Occipital lobe (tissue), 2 donors: ENCODE measurements around the gene ZNF592. TPM values are rescaled to one million over a fixed set of nuclear protein-coding genes. Genes with fewer than 3 reads are reported as not detected.
A peak's percentile ranks its signal among the peaks of the same experiment; 100 is the strongest.
"Not testable (repeated sequence)": the region's sequence is repeated elsewhere in the genome, so short reads cannot be mapped to it uniquely, and the experiment has no call there.

ENCODE experiments used
- DNase-seq: peaks from one replicate; lab custom pipeline; 2025; lab: John Stamatoyannopoulos, UW
- total RNA-seq: library from RNA; depleted of rRNA; stranded (reverse); fragments of >200 nt; gene quantifications from one replicate; pipeline ENCODE4 v1.2.3, GENCODE V29; 2014

Gene ZNF592
- total RNA-seq, 1 donor from 2014 or later, result 6.4 TPM

- DNase-seq, result no peak
These were observed 7.3 kb upstream of the ZNF592 start for GRCh38 chr15:84741121-84741520.

- peak; percentile 77 for DNase-seq
These were observed 747 bp upstream of the ZNF592 start for GRCh38 chr15:84747416-84748273.

- DNase-seq, result no peak
These were observed 959 bp downstream of the ZNF592 start for GRCh38 chr15:84749111-84749991.

DNA sequence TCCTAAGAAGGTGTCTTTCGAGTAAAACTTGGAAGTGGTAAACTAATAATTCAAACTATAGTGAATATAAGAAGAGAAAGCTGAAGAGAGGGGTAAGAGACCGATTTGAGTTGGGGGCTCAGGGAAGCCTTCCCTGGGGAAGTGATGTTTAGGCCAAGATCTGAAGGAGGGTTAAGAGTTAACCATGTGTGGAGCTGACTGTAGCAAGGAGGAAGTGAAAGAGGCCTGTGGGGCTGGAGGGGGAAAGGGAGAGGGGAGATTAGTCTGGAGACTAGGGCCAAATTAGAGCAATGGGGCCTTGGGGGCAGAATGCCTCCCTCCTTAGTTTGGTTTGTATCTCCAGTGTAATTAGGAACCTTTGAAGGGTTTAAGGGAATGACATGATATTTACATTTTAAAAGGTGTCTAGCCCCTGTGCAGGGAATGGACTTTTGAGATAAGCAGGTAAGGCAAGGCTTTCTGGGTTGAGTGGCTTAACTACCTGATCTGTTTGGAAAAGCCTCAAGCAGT is 2.2 kb downstream of the ZNF592 start:
- no peak for DNase-seq

GRCh38 chr15:84751721-84752120 is 3.3 kb downstream of the ZNF592 start:
- DNase-seq, result not testable (repeated sequence)

- DNase-seq, result no peak
These were observed 3.8 kb downstream of the ZNF592 start for GRCh38 chr15:84752195-84752594.

- no peak for DNase-seq
These were observed 4.3 kb downstream of the ZNF592 start for GRCh38 chr15:84752700-84753099.

DNA sequence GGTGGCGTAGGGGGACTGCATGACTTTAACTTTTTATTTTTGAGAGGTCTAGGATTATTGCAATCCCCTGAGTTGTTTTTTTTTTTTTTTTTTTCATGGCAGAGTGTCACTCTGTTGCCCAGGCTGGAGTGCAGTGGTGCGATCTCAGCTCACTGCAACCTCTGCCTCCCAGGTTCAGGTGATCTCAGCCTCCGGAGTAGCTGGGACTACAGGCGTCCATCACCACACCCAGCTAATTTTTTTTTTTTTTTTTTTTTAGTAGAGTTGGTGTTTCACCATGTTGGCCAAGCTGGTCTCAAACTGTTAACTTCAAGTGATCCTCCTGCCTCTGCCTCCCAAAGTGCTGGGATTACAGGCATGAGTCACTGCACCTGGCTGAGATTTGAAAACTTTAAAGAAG is 6.5 kb downstream of the ZNF592 start:
- DNase-seq, result not testable (repeated sequence)

DNA sequence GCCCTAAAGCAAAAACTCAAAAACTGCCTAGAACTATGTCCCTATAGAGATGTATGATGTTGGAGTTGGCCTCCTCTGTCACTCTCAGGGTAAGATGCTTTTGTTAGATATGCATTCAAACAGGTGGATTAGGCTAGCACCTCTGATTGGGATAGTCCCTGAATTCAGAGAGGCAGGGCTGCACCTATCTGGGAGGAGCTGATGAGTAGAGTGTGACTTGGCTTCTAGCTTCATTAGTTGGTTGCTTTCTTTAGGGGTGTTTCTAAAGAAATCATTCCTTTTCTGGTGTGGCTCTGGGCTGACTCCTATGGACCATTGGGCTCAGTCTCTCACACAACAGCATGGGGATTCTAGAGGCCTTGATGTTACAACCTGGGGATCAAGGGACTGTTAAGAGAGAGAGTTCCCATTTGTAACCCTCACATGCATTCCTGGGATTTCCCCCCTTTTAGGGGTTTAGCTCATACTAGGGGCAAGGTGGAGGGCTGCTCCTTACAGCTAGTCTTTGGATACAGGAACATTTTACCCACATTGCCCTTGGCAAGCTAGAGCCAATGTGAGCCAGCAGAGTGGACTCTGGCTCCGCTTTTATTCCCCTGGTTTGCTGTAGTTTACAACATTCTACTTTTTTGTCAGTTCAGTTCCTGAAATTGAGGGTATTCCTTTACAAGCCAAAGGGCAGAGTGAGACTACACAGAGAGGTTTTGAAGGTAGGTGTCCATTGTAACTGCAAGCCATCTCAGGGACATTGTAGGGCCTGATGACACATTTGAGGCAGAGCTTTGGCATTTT is 7.5 kb downstream of the ZNF592 start:
- DNase-seq, result no peak

DNA sequence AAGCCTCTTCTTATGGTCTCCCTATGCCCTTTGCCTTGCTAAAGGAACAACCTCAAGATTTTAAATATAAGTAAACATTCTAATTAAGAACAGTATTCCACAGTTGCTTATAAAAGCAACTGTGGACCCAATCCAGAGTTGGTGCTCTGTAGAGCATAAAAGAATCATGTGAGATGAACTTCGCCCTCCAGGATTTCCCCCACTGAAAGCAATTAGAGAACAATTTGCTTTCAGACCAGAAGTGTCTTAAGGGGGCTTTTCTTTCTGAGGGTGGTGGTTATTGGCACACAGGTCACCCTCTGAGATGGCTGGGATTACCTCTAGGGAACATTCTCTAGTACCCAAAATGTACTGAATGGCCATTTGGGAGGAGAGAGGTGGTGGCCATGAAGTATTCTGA is 10.6 kb downstream of the ZNF592 start:
- DNase-seq, result no peak

DNA sequence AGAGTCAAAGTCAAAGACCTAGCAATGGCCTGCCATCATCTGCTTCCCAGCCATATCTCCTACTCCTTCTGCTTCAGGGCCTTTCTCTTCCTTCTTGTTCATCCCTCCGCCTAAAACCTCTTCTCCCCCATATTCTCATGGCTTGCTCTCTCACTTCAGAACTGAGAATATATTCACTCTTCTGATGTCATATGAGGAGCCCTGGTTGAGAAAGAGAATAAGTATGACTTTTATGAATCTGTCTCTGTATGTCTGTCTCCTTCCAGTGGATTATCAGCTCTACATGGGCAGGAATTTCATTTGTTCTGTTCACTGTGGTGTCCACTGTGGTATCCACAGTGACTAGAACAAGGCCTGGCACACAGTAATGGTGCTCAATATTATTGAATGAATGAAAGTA is 11.8 kb downstream of the ZNF592 start:
- DNase-seq, result no peak

GRCh38 chr15:84761607-84762131 is 13.3 kb downstream of the ZNF592 start:
- DNase-seq, result no peak

GRCh38 chr15:84762840-84763572 is 14.6 kb downstream of the ZNF592 start:
- DNase-seq, result no peak

DNA sequence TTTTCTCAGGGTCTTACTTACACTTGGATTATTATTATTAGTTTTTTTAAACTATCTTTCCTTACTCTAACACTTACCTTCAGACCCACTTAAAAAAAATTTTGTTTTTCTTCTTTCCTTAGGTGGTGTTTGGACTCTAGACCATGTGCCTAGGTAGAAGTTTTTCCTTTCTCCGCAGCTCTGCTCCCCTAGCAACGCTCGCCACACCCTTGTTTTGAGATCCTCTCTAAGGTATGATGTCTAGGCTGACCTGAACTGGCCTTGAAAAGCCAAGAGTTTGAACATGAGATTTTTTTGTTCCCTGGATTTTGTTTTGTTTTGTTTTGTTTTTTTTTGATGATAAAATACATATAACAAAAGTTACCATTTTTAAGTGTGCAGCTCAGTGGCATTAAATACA is 16.2 kb downstream of the ZNF592 start:
- DNase-seq, result no peak

DNA sequence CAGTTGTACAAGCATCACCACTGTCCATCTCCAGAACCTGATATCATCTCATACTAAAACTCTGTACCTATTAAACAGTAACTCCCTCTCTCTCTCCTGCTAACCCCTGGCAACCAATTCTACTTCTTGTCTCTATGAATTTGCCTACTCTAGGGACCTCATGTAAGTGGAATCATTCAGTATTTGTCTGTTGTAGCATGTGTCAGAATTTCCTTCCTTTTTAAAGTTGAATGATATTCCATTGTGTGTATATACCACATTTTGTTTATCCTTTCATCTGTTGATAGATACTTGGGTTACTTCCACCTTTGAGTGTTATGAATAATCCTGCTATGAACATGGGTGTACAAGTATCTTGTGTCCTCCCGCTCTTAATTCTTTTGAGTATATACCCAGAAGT is 16.6 kb downstream of the ZNF592 start:
- no peak for DNase-seq

- no peak for DNase-seq
These were observed 17.3 kb downstream of the ZNF592 start for GRCh38 chr15:84765675-84766074.

DNA sequence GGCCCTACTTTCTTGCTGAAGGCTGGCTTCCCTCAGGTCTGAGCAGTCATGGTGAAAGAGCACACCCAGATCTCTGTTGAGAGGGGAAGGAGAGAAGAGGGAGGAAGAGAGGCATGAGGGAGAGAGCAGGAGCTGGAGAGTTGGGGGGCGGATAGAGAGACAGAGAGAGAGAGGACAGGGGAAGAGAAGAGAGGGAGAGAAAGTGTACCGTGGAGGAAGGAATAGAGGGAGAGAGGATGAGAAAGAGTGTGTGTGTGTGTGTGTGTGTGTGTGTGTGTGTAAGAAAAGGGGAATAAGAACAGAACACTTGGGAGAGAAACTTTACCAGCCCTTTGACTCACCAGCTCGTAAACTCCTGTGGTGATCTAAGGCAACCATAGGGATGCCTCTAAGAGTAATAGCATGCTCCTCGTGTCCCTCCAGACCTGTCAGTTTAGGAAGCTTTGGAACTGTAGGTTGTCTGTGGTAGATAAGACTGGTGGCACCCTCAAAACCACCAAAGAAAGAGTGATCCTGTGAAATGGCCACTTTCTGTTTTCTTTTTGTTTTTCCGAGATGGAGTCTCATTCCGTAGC is 18.2 kb downstream of the ZNF592 start:
- no peak for DNase-seq

GRCh38 chr15:84772031-84772430 is 23.6 kb downstream of the ZNF592 start:
- DNase-seq, result no peak

DNA sequence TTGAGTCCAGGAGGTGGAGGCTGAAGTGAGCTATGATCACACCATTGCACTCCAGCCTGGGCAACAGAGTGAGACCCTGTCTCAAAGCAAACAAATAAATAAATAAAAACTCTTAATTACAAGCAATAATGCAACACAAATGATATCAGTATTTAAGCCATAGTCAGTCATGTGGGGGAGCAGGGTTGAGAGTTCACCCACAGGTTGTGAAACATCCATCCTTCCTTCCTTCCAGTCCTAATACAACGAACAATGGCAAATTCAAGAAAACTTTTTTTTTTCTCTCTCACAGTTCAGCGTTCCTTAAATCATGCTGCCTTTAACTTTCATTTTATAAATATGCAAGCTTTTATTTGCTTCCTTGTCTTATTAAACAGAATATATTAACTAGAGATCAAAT is 24.1 kb downstream of the ZNF592 start:
- DNase-seq, result no peak

DNA sequence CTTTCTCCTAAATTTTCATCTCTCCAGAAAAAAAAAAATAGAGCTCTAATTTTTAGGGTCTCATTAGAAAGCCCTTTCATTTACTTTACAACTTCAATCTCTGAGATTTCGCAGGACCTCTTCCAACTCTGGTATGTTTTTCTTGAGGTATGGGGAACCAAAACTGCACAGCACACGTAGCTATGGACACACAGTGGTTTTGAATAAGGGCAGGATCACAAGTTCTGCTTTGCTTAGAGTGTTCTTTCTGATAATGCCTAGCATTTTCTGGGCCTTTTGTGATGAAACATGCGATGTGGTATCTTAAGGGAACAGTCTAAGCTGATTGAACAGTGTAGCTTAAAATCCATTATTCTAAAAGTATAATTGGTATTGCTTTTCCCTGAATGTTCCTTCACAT is 25.3 kb downstream of the ZNF592 start:
- no peak for DNase-seq
